CD8-positive, alpha-beta memory T cell (primary cell): ENCODE data around the gene ERBB2. TPM values are rescaled to one million over a fixed set of nuclear protein-coding genes. Genes with fewer than 3 reads are reported as not detected.

Experiments
- CTCF ChIA-PET: fragments of 350-600 bp; sonication (Branson Sonifier 250); formaldehyde crosslinking; loops from one replicate; lab custom pipeline; 2021; ENCODE audit warnings: antibody characterized with exemption; lab: Charles Lee
- POLR2A ChIA-PET: fragments of 350-600 bp; sonication (Branson Sonifier 250); formaldehyde crosslinking; loops from one replicate; lab custom pipeline; 2021; ENCODE audit warnings: antibody characterized with exemption; lab: Charles Lee
- DNase-seq, 5 donors: peaks; one replicate each; pipeline versions ENCODE4 v3.0.0 to v3.0.0-alpha.2; 2020 to 2022; ENCODE audit warnings: mixed read lengths in 1 of 5
- H3K27ac ChIP-seq: one replicate; pipeline ENCODE4 v1.7.0; 2013; ENCODE audit warnings: low read depth, mild to moderate bottlenecking, low read length, moderate library complexity
- H3K27me3 ChIP-seq: 2 replicates; pipeline ENCODE4 v1.7.0; 2013; ENCODE audit warnings: low read length, mild to moderate bottlenecking; ENCODE audit not compliant: insufficient read depth, poor library complexity, severe bottlenecking
- H3K36me3 ChIP-seq: 2 replicates; pipeline ENCODE4 v1.7.0; 2013; ENCODE audit warnings: mild to moderate bottlenecking, low read length, moderate library complexity; ENCODE audit not compliant: insufficient read depth
- H3K4me1 ChIP-seq: 2 replicates; pipeline ENCODE4 v1.7.0; 2013; ENCODE audit warnings: mild to moderate bottlenecking, low read length, moderate library complexity; ENCODE audit not compliant: insufficient read depth
- H3K4me3 ChIP-seq: 2 replicates; pipeline ENCODE4 v1.7.0; 2013; ENCODE audit warnings: mild to moderate bottlenecking, low read length
- H3K9me3 ChIP-seq: 2 replicates; pipeline ENCODE4 v1.7.0; 2013; ENCODE audit warnings: mild to moderate bottlenecking, low read length
- H3K27ac Mint-ChIP-seq, 8 donors: one replicate each; pipeline ENCODE4 v1.8.0; 2020 to 2021; ENCODE audit warnings: mixed read lengths in 8 of 8, mild to moderate bottlenecking in 6 of 8, inconsistent platforms in 3 of 8, moderate library complexity in 3 of 8
- H3K27me3 Mint-ChIP-seq, 2 donors: one replicate each; pipeline ENCODE4 v1.8.0; 2020 to 2021; ENCODE audit warnings: mixed read lengths in 2 of 2, mild to moderate bottlenecking in 1 of 2, moderate library complexity in 1 of 2
- H3K36me3 Mint-ChIP-seq, 3 donors: one replicate each; pipeline ENCODE4 v1.8.0; 2020 to 2021; ENCODE audit warnings: mixed read lengths in 3 of 3, inconsistent platforms in 1 of 3, mild to moderate bottlenecking in 1 of 3
- H3K4me1 Mint-ChIP-seq, 3 donors: one replicate each; pipeline ENCODE4 v1.8.0; 2020 to 2021; ENCODE audit warnings: mixed read lengths in 3 of 3, inconsistent platforms in 1 of 3, mild to moderate bottlenecking in 1 of 3
- H3K4me3 Mint-ChIP-seq, 7 donors: one replicate each; pipeline ENCODE4 v1.8.0; 2020 to 2021; ENCODE audit warnings: mixed read lengths in 7 of 7, mild to moderate bottlenecking in 6 of 7, moderate library complexity in 4 of 7, inconsistent platforms in 2 of 7
- H3K9me3 Mint-ChIP-seq, 5 donors: one replicate each; pipeline ENCODE4 v1.8.0; 2020 to 2022; ENCODE audit warnings: mixed read lengths in 5 of 5, mild to moderate bottlenecking in 3 of 5, moderate library complexity in 2 of 5, inconsistent platforms in 1 of 5
- polyA plus RNA-seq: library from polyadenylated mRNA; unstranded; fragments of 300-500 nt; fragmentation: Illumina TruSeq; gene quantifications from one replicate; pipeline ENCODE4 v1.2.3, GENCODE V29; 2021
- total RNA-seq, 2 experiments: library from RNA; stranded (reverse); gene quantifications; one replicate each; pipeline ENCODE4 v1.2.3, GENCODE V29; 2021

Gene ERBB2
- total and polyA plus RNA-seq, 3 experiments from 2014 or later, result 2.4 to 3.9 (median 3.6) TPM

DNA sequence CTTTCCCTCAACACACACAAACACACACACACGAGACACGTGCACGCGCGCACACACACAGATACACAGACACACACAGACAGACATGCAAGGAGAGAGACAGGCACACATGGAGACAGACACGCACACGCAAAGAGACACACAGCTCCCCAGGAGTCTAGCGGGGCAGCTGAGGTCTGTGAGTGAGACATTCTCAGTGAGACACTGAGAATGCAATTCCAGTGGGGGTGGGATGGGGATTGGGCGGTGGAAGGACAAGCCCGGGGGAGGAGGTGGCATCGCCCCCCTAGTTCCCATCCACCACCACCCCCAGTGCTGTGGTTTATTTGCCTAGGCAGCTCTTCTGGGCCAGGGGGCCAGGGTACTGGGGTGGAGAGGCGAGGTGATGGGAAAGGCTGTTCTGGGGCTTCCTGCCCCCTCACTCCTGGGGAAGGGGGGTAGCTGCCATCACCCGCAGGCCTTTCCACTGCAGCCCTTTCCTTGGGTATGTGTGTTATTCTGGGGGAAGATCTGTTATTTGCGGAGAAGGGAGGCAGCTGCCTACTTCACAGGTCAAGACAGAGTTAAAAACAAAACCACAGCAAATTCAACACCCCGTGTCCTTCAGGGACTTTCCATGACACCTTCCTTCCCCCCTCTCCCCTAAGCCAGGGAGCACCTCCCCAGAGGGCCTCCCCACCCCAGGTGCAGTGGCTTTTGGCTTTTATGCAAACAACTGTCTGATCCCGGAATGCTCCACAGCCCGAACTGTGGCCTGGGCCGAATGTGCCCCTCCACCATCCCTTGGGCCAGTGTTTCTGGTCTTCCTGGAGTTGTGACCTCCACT lies 55.9 kb downstream of the ERBB2 start:
- Mint-ChIP-seq H3K27ac (peak overlapping the region; percentile 95 to 99 (median 97)), H3K36me3 (peaks cover 0 to 16% (median 2%) of the 10 kb centered on the region in 3 donors), H3K4me1 (peaks cover 62 to 72% (median 68%) of the 10 kb centered on the region in 3 donors), H3K9me3 (no peaks in the 10 kb centered on the region), H3K4me3 (peak overlapping the region; percentile 73 to 86 (median 82)), H3K27me3 (peaks cover 0 to 4% of the 10 kb centered on the region in 2 donors)
- Histone ChIP-seq H3K36me3 (peaks cover 1% of the 10 kb centered on the region), H3K4me3 (peak overlapping the region; percentile 81), H3K27me3 (no peaks in the 10 kb centered on the region), H3K4me1 (peaks cover 67% of the 10 kb centered on the region), H3K9me3 (no peaks in the 10 kb centered on the region), H3K27ac (peak overlapping the region; percentile 90)
- peak; percentile 54 to 84 (median 67) for DNase-seq
- ChIA-PET POLR2A (interaction anchor here (0.6 to 2.9 kb wide), 18 partner anchors 9 to 171 kb away, joined by 3 to 21 read pairs (median 3); partner anchors contain the start of gene IKZF3), CTCF (interaction anchor here (0.9 to 5.4 kb wide), 15 partner anchors 14 to 171 kb away, joined by 3 to 53 read pairs (median 7); partner anchors contain the start of genes IKZF3, MIEN1 and ORMDL3)

- Histone ChIP-seq H3K4me3 (peak overlapping the region; percentile 81), H3K36me3 (peaks cover 4% of the 10 kb centered on the region), H3K27ac (peak overlapping the region; percentile 90), H3K9me3 (no peaks in the 10 kb centered on the region), H3K4me1 (peaks cover 69% of the 10 kb centered on the region), H3K27me3 (no peaks in the 10 kb centered on the region)
- peaks cover 0 to 22% (median 5%) of the 10 kb centered on the region in 3 donors for H3K36me3 Mint-ChIP-seq
- peaks cover 67 to 77% (median 74%) of the 10 kb centered on the region in 3 donors for H3K4me1 Mint-ChIP-seq
- peak overlapping the region; percentile 73 to 86 (median 82) for H3K4me3 Mint-ChIP-seq
- DNase-seq, result no peak
- peaks cover 0 to 3% of the 10 kb centered on the region in 2 donors for H3K27me3 Mint-ChIP-seq
- ChIA-PET CTCF (interaction anchor here (0.9 to 5.4 kb wide), 7 partner anchors 13 to 134 kb away, joined by 3 to 53 read pairs (median 12); partner anchors contain the start of gene MIEN1), POLR2A (interaction anchor here (0.9 to 2.9 kb wide), 9 partner anchors 10 to 151 kb away, joined by 3 to 21 read pairs (median 9); partner anchors contain the start of gene IKZF3)
- H3K9me3 Mint-ChIP-seq, result no peaks in the 10 kb centered on the region
- H3K27ac Mint-ChIP-seq, result peak overlapping the region; percentile 95 to 99 (median 97)
Measured at GRCh38 chr17:39756380-39757079, 56.7 kb downstream of the ERBB2 start.

GRCh38 chr17:39757176-39757662 lies 57.4 kb downstream of the ERBB2 start:
- Mint-ChIP-seq H3K9me3 (no peaks in the 10 kb centered on the region), H3K36me3 (peaks cover 0 to 28% (median 5%) of the 10 kb centered on the region in 3 donors), H3K4me1 (peaks cover 67 to 79% (median 70%) of the 10 kb centered on the region in 3 donors), H3K27ac (peak overlapping the region; percentile 95 to 99 (median 97)), H3K27me3 (peaks cover 0 to 3% of the 10 kb centered on the region in 2 donors), H3K4me3 (peak overlapping the region; percentile 65 to 88 (median 75))
- CTCF ChIA-PET, result interaction anchor here (0.9 to 5.4 kb wide), 4 partner anchors 20 to 62 kb away, joined by 3 to 29 read pairs (median 16); partner anchors contain the start of gene MIEN1
- no peak for DNase-seq
- H3K27ac ChIP-seq, result no peak overlapping the region
- H3K4me1 ChIP-seq, result peaks cover 69% of the 10 kb centered on the region
- H3K27me3 ChIP-seq, result no peaks in the 10 kb centered on the region
- no peak overlapping the region for H3K4me3 ChIP-seq
- no peaks in the 10 kb centered on the region for H3K9me3 ChIP-seq
- POLR2A ChIA-PET, result interaction anchor here (1.3 kb wide), 1 partner anchor 45 kb away, joined by 9 read pairs; no protein-coding TSS in a partner anchor
- peaks cover 4% of the 10 kb centered on the region for H3K36me3 ChIP-seq

DNA sequence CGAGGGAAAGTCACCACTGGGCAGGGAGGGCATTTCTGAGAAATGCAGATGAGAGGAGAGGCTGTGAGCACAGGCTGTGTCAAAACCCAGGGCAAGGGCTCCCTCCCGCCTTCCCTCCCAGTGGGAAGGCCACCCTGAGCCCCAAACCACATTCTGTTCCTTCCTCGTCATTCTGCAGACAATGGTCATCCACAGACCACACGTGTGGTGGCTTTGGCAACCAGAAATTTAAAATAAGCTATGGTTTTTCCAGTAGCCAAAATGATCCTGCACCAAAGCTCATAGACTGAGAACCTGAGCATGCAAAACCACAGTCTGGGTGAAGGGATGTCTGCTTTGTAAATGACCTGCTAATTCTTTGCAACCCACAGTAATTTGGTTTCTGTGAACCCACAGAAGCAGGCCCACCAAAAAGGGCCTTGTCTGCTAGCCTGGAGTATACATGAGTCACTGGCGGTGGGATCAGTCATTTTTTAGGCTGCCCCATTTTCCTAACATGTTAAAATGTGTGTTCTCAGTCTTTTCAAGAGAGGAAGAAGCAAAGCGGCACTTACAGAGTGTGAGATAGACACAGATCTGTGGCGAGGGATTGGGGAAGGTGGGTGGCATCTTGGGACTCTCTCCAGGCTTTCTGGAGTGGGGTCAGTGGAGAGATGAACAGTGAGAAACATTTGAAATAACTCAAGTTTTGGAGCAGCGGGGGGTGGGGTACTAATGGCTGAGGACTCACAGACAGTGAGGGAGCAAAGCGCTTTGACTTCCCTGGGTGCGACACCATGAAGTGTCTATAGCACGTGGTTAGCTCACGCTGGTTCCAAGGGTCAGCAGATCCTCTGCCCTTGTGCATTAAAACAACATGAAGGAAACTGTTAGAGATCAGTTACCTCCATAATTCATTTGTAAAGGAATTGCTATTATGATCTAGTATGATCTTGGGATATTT lies 58.3 kb downstream of the ERBB2 start:
- peaks cover 0 to 3% of the 10 kb centered on the region in 2 donors for H3K27me3 Mint-ChIP-seq
- no peaks in the 10 kb centered on the region for H3K27me3 ChIP-seq
- peaks cover 3 to 36% (median 8%) of the 10 kb centered on the region in 3 donors for H3K36me3 Mint-ChIP-seq
- H3K4me3 Mint-ChIP-seq, result peak overlapping the region; percentile 65 to 88 (median 75)
- no peaks in the 10 kb centered on the region for H3K9me3 ChIP-seq
- no peak overlapping the region for H3K27ac ChIP-seq
- ChIA-PET POLR2A (interaction anchor here (1.6 to 2.3 kb wide), 2 partner anchors 12 to 19 kb away, joined by 10 to 16 read pairs; no protein-coding TSS in a partner anchor), CTCF (interaction anchor here (1.1 to 1.6 kb wide), 6 partner anchors 12 to 136 kb away, joined by 3 to 8 read pairs (median 4); partner anchors contain the start of gene MIEN1)
- no peaks in the 10 kb centered on the region for H3K9me3 Mint-ChIP-seq
- DNase-seq, result peak in 4 of 5 donors; percentile 38 to 82 (median 54)
- peaks cover 69% of the 10 kb centered on the region for H3K4me1 ChIP-seq
- peak overlapping the region; percentile 95 to 99 (median 97) for H3K27ac Mint-ChIP-seq
- H3K4me1 Mint-ChIP-seq, result peaks cover 68 to 79% (median 73%) of the 10 kb centered on the region in 3 donors
- H3K4me3 ChIP-seq, result no peak overlapping the region
- H3K36me3 ChIP-seq, result peaks cover 8% of the 10 kb centered on the region

DNA sequence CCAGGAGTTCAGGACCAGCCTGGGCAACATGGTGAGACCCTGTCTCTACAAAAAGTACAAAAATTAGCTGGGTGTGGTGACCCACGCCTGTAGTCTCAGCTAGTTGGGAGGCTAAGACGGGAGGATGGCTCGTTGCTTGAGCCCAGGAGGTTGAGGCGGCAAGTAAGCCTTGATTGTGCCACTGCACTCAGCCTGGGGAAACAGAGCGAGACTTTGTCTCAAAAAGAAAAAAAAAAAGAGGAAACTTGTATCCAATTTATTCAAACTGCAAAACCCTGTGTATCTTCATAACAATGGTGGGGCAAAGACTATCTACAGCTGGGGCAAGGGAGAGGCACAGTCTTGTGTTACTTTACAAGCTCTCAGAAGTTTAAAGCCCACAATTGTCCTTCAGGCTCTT lies 59.3 kb downstream of the ERBB2 start:
- Mint-ChIP-seq H3K4me1 (peaks cover 68 to 81% (median 74%) of the 10 kb centered on the region in 3 donors), H3K4me3 (peak overlapping the region in 6 of 7 donors; percentile 27 to 76 (median 69)), H3K27ac (peak overlapping the region; percentile 95 to 99 (median 97)), H3K9me3 (no peaks in the 10 kb centered on the region), H3K36me3 (peaks cover 3 to 45% (median 8%) of the 10 kb centered on the region in 3 donors), H3K27me3 (peaks cover 0 to 2% of the 10 kb centered on the region in 2 donors)
- Histone ChIP-seq H3K4me3 (no peak overlapping the region), H3K9me3 (no peaks in the 10 kb centered on the region), H3K27me3 (no peaks in the 10 kb centered on the region), H3K4me1 (peaks cover 69% of the 10 kb centered on the region), H3K27ac (no peak overlapping the region), H3K36me3 (peaks cover 13% of the 10 kb centered on the region)
- ChIA-PET POLR2A (interaction anchor here (1.6 to 2.3 kb wide), 2 partner anchors 11 to 18 kb away, joined by 10 to 16 read pairs; no protein-coding TSS in a partner anchor), CTCF (interaction anchor here (0.7 to 1.6 kb wide), 7 partner anchors 11 to 137 kb away, joined by 3 to 8 read pairs (median 5); partner anchors contain the start of gene MIEN1)
- DNase-seq, result no peak

GRCh38 chr17:39761861-39762496 lies 62.1 kb downstream of the ERBB2 start:
- Histone ChIP-seq H3K27ac (no peak overlapping the region), H3K36me3 (peaks cover 36% of the 10 kb centered on the region), H3K27me3 (no peaks in the 10 kb centered on the region), H3K9me3 (no peaks in the 10 kb centered on the region), H3K4me1 (peaks cover 70% of the 10 kb centered on the region), H3K4me3 (no peak overlapping the region)
- no peaks in the 10 kb centered on the region for H3K9me3 Mint-ChIP-seq
- peak overlapping the region in 1 of 7 donors; percentile 9 for H3K4me3 Mint-ChIP-seq
- DNase-seq, result no peak
- ChIA-PET POLR2A (no interaction called here), CTCF (interaction anchor here (1.1 kb wide), 1 partner anchor 81 kb away, joined by 3 read pairs; no protein-coding TSS in a partner anchor)
- H3K27ac Mint-ChIP-seq, result peak overlapping the region; percentile 42 to 92 (median 77)
- peaks cover 73 to 87% (median 79%) of the 10 kb centered on the region in 3 donors for H3K4me1 Mint-ChIP-seq
- H3K36me3 Mint-ChIP-seq, result peaks cover 22 to 72% (median 31%) of the 10 kb centered on the region in 3 donors
- H3K27me3 Mint-ChIP-seq, result no peaks in the 10 kb centered on the region
